ENCODE measurements around the gene RBCK1.

- no peak for TF ChIP-seq ZFP30 (CRISPR knock-in tag; IDR thresholded peaks at IDR 0.05)
- TF ChIP-seq GLIS3 (CRISPR knock-in tag; IDR thresholded peaks at IDR 0.05): no peak
- TF ChIP-seq ARNTL (CRISPR knock-in tag; IDR thresholded peaks at IDR 0.05; ENCODE audit: borderline replicate concordance, low read depth): no peak
- TF ChIP-seq ZNF565 (CRISPR knock-in tag; conservative IDR thresholded peaks at IDR 0.05; ENCODE audit: low read depth): no peak
These were observed 13.7 kb downstream of the RBCK1 start for GRCh38 chr20:421685-422250.

Data from SK-N-SH treated with all-trans-retinoic acid at 6 μM for 48 hours (cell line).